ENCODE data around the gene EFNA1.

Gene EFNA1

DNA sequence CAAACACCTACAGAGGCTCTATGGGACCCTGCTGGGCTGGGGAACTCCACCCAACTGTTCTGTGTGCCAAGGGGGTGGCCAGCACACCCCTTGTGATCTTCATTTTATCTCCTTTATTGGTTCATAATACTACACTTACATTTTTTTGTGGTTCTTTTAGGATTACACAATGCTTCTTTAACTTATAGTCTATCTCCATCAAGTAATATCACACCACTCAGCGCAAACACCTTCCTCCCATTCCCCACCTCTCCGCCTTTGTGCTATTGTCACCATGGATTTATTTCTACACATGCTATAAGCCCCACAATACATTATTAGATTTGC lies 33.1 kb upstream of the EFNA1 start:
- Histone ChIP-seq H2AFZ (ENCODE audit: low read length, unreplicated experiment) (peak overlapping the region; percentile 47), H3K4me1 (ENCODE audit: control insufficient read depth, insufficient read depth, low read length, unreplicated experiment) (no peaks in the 10 kb centered on the region), H3K36me3 (ENCODE audit: insufficient read depth, low read length) (no peaks in the 10 kb centered on the region), H3K27ac (ENCODE audit: low read depth, low read length) (no peak overlapping the region), H3K27me3 (ENCODE audit: insufficient read depth, low read length) (peaks cover 12% of the 10 kb centered on the region; the same call in 1 of the 2 replicates), H3K79me2 (ENCODE audit: control insufficient read depth, insufficient read depth, low read length, unreplicated experiment) (no peaks in the 10 kb centered on the region), H3K4me3 (ENCODE audit: low read depth, low read length) (no peak overlapping the region)

GRCh38 chr1:155099331-155099730 lies 28.3 kb upstream of the EFNA1 start:
- Histone ChIP-seq H3K27ac (ENCODE audit: low read depth, low read length) (no peak overlapping the region), H3K4me3 (ENCODE audit: low read depth, low read length) (no peak overlapping the region), H3K4me1 (ENCODE audit: control insufficient read depth, insufficient read depth, low read length, unreplicated experiment) (peaks cover 5% of the 10 kb centered on the region), H3K27me3 (ENCODE audit: insufficient read depth, low read length) (peaks cover 12% of the 10 kb centered on the region; the same call in 1 of the 2 replicates), H3K36me3 (ENCODE audit: insufficient read depth, low read length) (no peaks in the 10 kb centered on the region), H2AFZ (ENCODE audit: low read length, unreplicated experiment) (no peak overlapping the region), H3K79me2 (ENCODE audit: control insufficient read depth, insufficient read depth, low read length, unreplicated experiment) (no peaks in the 10 kb centered on the region)

DNA sequence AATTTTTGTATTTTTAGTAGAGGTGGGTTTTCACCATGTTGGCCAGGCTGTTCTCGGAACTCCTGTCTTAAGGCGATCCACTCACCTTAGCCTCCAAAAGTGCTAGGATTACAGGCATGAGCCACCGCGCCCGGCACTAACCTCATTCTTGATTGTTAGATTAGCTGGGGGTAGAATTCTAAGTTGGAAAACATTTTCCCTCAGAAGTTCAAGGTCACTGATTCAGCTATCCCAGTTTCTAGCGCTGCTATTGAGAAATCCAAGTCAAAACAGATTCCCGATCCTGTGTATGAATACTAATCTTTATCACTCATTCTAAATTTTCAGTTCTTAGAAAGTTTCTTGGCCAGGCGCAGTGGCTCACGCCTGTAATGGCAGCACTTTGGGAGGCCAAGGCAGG lies 24.4 kb upstream of the EFNA1 start:
- Histone ChIP-seq H3K36me3 (ENCODE audit: insufficient read depth, low read length) (no peaks in the 10 kb centered on the region), H2AFZ (ENCODE audit: low read length, unreplicated experiment) (no peak overlapping the region), H3K79me2 (ENCODE audit: control insufficient read depth, insufficient read depth, low read length, unreplicated experiment) (no peaks in the 10 kb centered on the region), H3K27ac (ENCODE audit: low read depth, low read length) (no peak overlapping the region), H3K27me3 (ENCODE audit: insufficient read depth, low read length) (peaks cover 6% of the 10 kb centered on the region; the same call in 1 of the 2 replicates), H3K4me1 (ENCODE audit: control insufficient read depth, insufficient read depth, low read length, unreplicated experiment) (peaks cover 5% of the 10 kb centered on the region), H3K4me3 (ENCODE audit: low read depth, low read length) (no peak overlapping the region)

DNA sequence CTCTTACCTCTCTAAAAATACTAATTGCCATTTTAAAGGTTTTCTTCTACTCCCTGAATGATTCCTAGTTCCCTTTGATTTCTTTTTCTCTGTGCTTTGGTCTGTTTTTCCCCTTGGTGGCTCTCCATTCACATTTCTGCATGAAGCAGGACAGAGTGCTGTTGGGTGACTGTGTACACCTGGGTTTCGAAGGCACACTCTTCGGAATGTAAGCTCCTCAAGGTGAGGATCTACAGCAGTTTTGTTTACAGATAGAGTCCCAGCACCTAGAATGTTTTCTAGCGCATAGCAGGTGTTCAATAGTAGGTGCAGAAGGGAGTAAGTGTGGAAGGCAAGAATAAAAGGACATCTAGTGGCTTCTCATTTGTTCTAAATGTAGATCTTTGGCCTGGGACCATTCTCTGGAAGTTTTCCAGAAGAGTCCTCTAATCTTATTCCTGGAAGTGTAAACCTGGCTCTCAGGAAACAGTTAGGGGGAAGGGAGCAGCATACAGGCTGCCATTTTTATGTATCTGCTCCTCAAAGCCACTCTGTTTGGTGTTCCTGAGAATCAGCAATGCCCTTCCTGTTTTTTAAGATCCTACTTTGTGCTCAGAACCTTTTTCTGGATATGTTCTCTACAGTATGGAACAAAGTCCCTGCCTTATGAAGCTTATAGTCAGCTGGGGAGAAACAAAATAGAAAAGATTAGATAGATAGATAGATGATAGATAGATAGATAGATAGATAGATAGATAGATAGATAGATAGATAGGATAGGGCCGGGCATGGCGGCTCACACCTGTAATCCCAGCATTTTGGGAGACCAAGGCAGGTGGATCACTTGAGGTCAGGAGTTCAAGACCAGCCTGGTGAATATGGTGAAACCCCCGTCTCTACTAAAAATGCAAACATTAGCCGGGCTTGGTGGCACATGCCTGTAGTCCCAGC lies 22.8 kb upstream of the EFNA1 start:
- H3K4me3 ChIP-seq (ENCODE audit: low read depth, low read length): no peak overlapping the region
- H2AFZ ChIP-seq (ENCODE audit: low read length, unreplicated experiment): no peak overlapping the region
- peaks cover 6% of the 10 kb centered on the region; the same call in 1 of the 2 replicates for H3K27me3 ChIP-seq (ENCODE audit: insufficient read depth, low read length)
- H3K27ac ChIP-seq (ENCODE audit: low read depth, low read length): no peak overlapping the region
- peaks cover 5% of the 10 kb centered on the region for H3K4me1 ChIP-seq (ENCODE audit: control insufficient read depth, insufficient read depth, low read length, unreplicated experiment)
- H3K79me2 ChIP-seq (ENCODE audit: control insufficient read depth, insufficient read depth, low read length, unreplicated experiment): no peaks in the 10 kb centered on the region
- no peaks in the 10 kb centered on the region for H3K36me3 ChIP-seq (ENCODE audit: insufficient read depth, low read length)

GRCh38 chr1:155105604-155106011 lies 22.1 kb upstream of the EFNA1 start:
- H3K27ac ChIP-seq (ENCODE audit: low read depth, low read length): no peak overlapping the region
- peaks cover 5% of the 10 kb centered on the region for H3K4me1 ChIP-seq (ENCODE audit: control insufficient read depth, insufficient read depth, low read length, unreplicated experiment)
- H3K79me2 ChIP-seq (ENCODE audit: control insufficient read depth, insufficient read depth, low read length, unreplicated experiment): no peaks in the 10 kb centered on the region
- H2AFZ ChIP-seq (ENCODE audit: low read length, unreplicated experiment): no peak overlapping the region
- H3K36me3 ChIP-seq (ENCODE audit: insufficient read depth, low read length): no peaks in the 10 kb centered on the region
- H3K27me3 ChIP-seq (ENCODE audit: insufficient read depth, low read length): peaks cover 6% of the 10 kb centered on the region; the same call in 1 of the 2 replicates
- H3K4me3 ChIP-seq (ENCODE audit: low read depth, low read length): no peak overlapping the region

DNA sequence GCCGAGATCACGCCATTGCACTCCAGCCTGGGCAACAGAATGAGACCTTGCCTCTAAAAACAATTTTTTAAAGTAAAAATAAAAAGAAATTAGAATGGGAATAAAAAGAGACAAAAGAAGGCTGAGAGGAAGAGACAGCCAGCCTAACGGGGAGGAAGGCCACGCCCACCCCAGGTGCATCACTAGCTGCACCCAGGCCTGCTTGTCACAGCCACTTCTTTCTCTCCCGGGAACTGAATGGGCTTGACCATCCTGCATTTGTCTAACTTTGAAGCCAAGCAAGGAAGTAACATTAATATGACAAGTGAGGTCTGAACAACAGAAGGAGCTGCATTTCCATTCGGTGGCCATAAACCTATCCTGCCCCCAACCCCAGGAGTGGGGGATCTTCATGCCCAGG lies 20.8 kb upstream of the EFNA1 start:
- Histone ChIP-seq H3K4me1 (ENCODE audit: control insufficient read depth, insufficient read depth, low read length, unreplicated experiment) (peaks cover 5% of the 10 kb centered on the region), H2AFZ (ENCODE audit: low read length, unreplicated experiment) (no peak overlapping the region), H3K4me3 (ENCODE audit: low read depth, low read length) (no peak overlapping the region), H3K36me3 (ENCODE audit: insufficient read depth, low read length) (no peaks in the 10 kb centered on the region), H3K27me3 (ENCODE audit: insufficient read depth, low read length) (peaks cover 6% of the 10 kb centered on the region; the same call in 1 of the 2 replicates), H3K27ac (ENCODE audit: low read depth, low read length) (no peak overlapping the region), H3K79me2 (ENCODE audit: control insufficient read depth, insufficient read depth, low read length, unreplicated experiment) (no peaks in the 10 kb centered on the region)

DNA sequence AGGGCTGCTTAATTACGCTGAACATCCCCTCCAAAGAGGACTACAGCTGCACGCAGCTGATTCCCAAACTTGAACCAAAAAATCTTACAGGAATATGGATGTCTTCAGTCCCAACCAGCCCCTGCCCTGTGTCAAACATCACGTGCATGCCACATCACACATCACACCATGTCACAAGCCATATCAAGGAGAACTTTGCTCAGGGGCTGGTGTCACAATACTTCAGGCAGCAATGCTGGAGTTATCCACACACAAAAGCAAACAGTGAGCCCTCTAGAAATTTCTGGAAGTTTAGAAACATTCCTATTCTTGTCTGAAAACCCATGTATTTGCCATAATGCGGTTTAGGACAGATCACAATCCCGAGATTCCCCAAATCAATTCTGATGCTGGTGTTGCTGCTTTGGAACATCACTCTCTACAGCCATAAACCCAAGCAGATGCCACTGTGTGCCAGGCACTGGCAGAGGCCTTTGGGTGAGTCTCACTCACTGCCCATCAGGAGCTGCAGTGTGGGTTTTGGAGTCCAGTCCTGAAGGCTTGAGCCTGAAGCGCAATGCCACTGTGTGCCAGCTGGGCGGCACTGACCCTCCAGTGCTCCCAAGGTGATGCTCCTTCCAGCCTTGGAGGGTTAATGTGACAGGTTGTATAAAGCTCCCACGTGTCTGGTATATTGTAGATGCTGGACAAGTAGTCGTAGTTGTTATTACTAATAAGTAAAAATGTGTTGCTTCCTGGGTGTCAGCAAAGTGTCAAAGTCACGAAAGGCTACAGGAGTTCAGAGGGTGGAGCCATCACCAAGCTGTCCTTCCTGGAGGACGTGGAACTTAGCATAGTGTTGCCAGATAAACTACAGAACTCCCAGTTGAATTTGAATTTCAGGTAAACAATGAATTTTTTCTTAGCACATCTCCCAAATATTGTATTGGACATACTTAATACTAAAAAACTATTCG lies 20.1 kb upstream of the EFNA1 start:
- Histone ChIP-seq H3K4me1 (ENCODE audit: control insufficient read depth, insufficient read depth, low read length, unreplicated experiment) (peaks cover under 1% of the 10 kb centered on the region), H3K4me3 (ENCODE audit: low read depth, low read length) (no peak overlapping the region), H3K27me3 (ENCODE audit: insufficient read depth, low read length) (peaks cover 6% of the 10 kb centered on the region; the same call in 1 of the 2 replicates), H3K36me3 (ENCODE audit: insufficient read depth, low read length) (no peaks in the 10 kb centered on the region), H3K79me2 (ENCODE audit: control insufficient read depth, insufficient read depth, low read length, unreplicated experiment) (no peaks in the 10 kb centered on the region), H3K27ac (ENCODE audit: low read depth, low read length) (no peak overlapping the region), H2AFZ (ENCODE audit: low read length, unreplicated experiment) (no peak overlapping the region)

DNA sequence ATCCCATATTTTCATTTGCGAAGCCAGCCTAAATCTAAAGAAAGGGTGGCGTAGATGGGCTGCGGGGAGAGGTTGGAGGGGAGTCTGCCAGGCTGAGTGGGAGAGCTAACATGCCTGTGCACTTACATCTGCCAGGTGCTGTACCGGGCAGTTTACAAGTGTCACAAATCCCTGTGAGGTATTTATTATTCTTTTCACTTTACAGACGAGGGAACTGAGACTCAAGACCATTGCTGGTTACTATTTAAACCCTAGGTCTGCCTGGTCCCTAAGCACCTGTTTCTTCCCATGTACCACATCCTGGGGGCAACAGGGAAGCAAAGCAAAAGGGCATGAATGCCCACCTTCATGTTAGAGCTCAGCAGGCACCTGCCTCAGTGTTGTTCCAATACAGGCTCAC lies 19.4 kb upstream of the EFNA1 start:
- Histone ChIP-seq H2AFZ (ENCODE audit: low read length, unreplicated experiment) (no peak overlapping the region), H3K79me2 (ENCODE audit: control insufficient read depth, insufficient read depth, low read length, unreplicated experiment) (no peaks in the 10 kb centered on the region), H3K4me3 (ENCODE audit: low read depth, low read length) (no peak overlapping the region), H3K27me3 (ENCODE audit: insufficient read depth, low read length) (peaks cover 6% of the 10 kb centered on the region; the same call in 1 of the 2 replicates), H3K27ac (ENCODE audit: low read depth, low read length) (no peak overlapping the region), H3K36me3 (ENCODE audit: insufficient read depth, low read length) (no peaks in the 10 kb centered on the region), H3K4me1 (ENCODE audit: control insufficient read depth, insufficient read depth, low read length, unreplicated experiment) (no peaks in the 10 kb centered on the region)

GRCh38 chr1:155110381-155110780 lies 17.3 kb upstream of the EFNA1 start:
- no peaks in the 10 kb centered on the region for H3K79me2 ChIP-seq (ENCODE audit: control insufficient read depth, insufficient read depth, low read length, unreplicated experiment)
- H3K27me3 ChIP-seq (ENCODE audit: insufficient read depth, low read length): peaks cover 6% of the 10 kb centered on the region; the same call in 1 of the 2 replicates
- H3K27ac ChIP-seq (ENCODE audit: low read depth, low read length): no peak overlapping the region
- no peaks in the 10 kb centered on the region for H3K36me3 ChIP-seq (ENCODE audit: insufficient read depth, low read length)
- H3K4me1 ChIP-seq (ENCODE audit: control insufficient read depth, insufficient read depth, low read length, unreplicated experiment): no peaks in the 10 kb centered on the region
- no peak overlapping the region for H2AFZ ChIP-seq (ENCODE audit: low read length, unreplicated experiment)
- no peak overlapping the region for H3K4me3 ChIP-seq (ENCODE audit: low read depth, low read length)

GRCh38 chr1:155110826-155111225 lies 16.9 kb upstream of the EFNA1 start:
- peaks cover 6% of the 10 kb centered on the region; the same call in 1 of the 2 replicates for H3K27me3 ChIP-seq (ENCODE audit: insufficient read depth, low read length)
- no peak overlapping the region for H3K4me3 ChIP-seq (ENCODE audit: low read depth, low read length)
- H3K79me2 ChIP-seq (ENCODE audit: control insufficient read depth, insufficient read depth, low read length, unreplicated experiment): no peaks in the 10 kb centered on the region
- H3K27ac ChIP-seq (ENCODE audit: low read depth, low read length): no peak overlapping the region
- no peaks in the 10 kb centered on the region for H3K4me1 ChIP-seq (ENCODE audit: control insufficient read depth, insufficient read depth, low read length, unreplicated experiment)
- no peak overlapping the region for H2AFZ ChIP-seq (ENCODE audit: low read length, unreplicated experiment)
- no peaks in the 10 kb centered on the region for H3K36me3 ChIP-seq (ENCODE audit: insufficient read depth, low read length)

All from ACC112 (cell line).